Thyroid gland (tissue), 4 donors: Measurements from ENCODE around the gene EDEM3. TPM values are rescaled to one million over a fixed set of nuclear protein-coding genes. Genes with fewer than 3 reads are reported as not detected.

Experiments used
- DNase-seq, 2 donors: peaks; one replicate each; pipeline ENCODE4 v3.0.0-alpha.2; 2019
- H3K27ac ChIP-seq, 3 donors: fragments of 200-600 bp; sonication (generic); 1 replicate in 2 of 3; 2 replicates in 1 of 3; pipeline ENCODE4 v1.5.1; 2016 to 2019; ENCODE audit warnings: mild to moderate bottlenecking in 1 of 3, moderate library complexity in 1 of 3
- H3K27me3 ChIP-seq: fragments of 200-600 bp; sonication (generic); one replicate; pipeline ENCODE4 v1.5.1; 2019
- H3K36me3 ChIP-seq, 2 donors: fragments of 200-600 bp; sonication (generic); one replicate each; pipeline ENCODE4 v1.5.1; 2016 to 2019
- H3K4me1 ChIP-seq, 2 donors: fragments of 200-600 bp; sonication (generic); one replicate each; pipeline ENCODE4 v1.5.1; 2017 to 2019
- H3K4me3 ChIP-seq, 3 donors: fragments of 200-600 bp; sonication (generic); replicated peaks in 1 of 3; 1 replicate in 2 of 3; 2 replicates in 1 of 3; pipeline ENCODE4 v1.5.1; 2016; ENCODE audit warnings: mild to moderate bottlenecking in 1 of 3
- H3K9me3 ChIP-seq: fragments of 200-600 bp; sonication (generic); one replicate; pipeline ENCODE4 v1.5.1; 2017
- POLR2A ChIP-seq, 2 donors: fragments of 450-650 bp; IDR thresholded peaks; one replicate each; pipeline ENCODE4 v1.6.1; 2017; ENCODE audit warnings: antibody characterized with exemption in 2 of 2, mild to moderate bottlenecking in 2 of 2, moderate library complexity in 1 of 2
- WGBS, 2 donors: methylation state at CpG; one replicate each; pipeline ENCODE4 v1.1.5; 2017; 5-methylcytosine and 5-hydroxymethylcytosine counted together
- intact Hi-C: fragments of 100-400 bp; cut with DNase I; formaldehyde crosslinking; loops from one replicate; pipeline ENCODE4 v1.15.1; 2023
- total RNA-seq, 4 donors: library from RNA; depleted of rRNA; stranded (reverse); fragments of >200 nt; gene quantifications; one replicate each; pipeline ENCODE4 v1.2.3, GENCODE V29; 2016
- TF ChIP-seq, protein P1 (sequence below), 6 experiments: fragments of 200-600 bp in 3 of 6; fragments of 450-650 bp in 3 of 6; sonication (generic) in 3 of 6; IDR thresholded peaks; one replicate each; pipeline ENCODE4 v1.5.1; 2016 to 2019; ENCODE audit warnings: antibody characterized with exemption in 6 of 6, mild to moderate bottlenecking in 2 of 6, inconsistent platforms in 1 of 6, moderate library complexity in 1 of 6

The EDEM3 gene
- total RNA-seq, 4 donors from 2014 or later, result 29.3 to 43.0 (median 35.9) TPM

- H3K9me3 ChIP-seq, result no peaks in the 10 kb centered on the region
- H3K36me3 ChIP-seq, result no peaks in the 10 kb centered on the region
- 74 to 92% methylated on average over 10 to 15 of the region's 15 CpGs for WGBS, 2 donors
- no peak for TF ChIP-seq POLR2A (IDR thresholded peaks at IDR 0.05)
- TF ChIP-seq, protein P1, sequence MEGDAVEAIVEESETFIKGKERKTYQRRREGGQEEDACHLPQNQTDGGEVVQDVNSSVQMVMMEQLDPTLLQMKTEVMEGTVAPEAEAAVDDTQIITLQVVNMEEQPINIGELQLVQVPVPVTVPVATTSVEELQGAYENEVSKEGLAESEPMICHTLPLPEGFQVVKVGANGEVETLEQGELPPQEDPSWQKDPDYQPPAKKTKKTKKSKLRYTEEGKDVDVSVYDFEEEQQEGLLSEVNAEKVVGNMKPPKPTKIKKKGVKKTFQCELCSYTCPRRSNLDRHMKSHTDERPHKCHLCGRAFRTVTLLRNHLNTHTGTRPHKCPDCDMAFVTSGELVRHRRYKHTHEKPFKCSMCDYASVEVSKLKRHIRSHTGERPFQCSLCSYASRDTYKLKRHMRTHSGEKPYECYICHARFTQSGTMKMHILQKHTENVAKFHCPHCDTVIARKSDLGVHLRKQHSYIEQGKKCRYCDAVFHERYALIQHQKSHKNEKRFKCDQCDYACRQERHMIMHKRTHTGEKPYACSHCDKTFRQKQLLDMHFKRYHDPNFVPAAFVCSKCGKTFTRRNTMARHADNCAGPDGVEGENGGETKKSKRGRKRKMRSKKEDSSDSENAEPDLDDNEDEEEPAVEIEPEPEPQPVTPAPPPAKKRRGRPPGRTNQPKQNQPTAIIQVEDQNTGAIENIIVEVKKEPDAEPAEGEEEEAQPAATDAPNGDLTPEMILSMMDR (IDR thresholded peaks at IDR 0.05), result no peak
- no peak overlapping the region for H3K4me3 ChIP-seq
- H3K4me1 ChIP-seq, result peaks cover 0 to 10% of the 10 kb centered on the region in 2 donors
- H3K27ac ChIP-seq, result no peak overlapping the region
- H3K27me3 ChIP-seq, result no peaks in the 10 kb centered on the region
- no peak for DNase-seq
- intact Hi-C loops, result loop anchor here (10.0 kb wide), 2 partner anchors 440 to 590 kb away; no protein-coding TSS in a partner anchor
These were observed 90.0 kb downstream of the EDEM3 start for GRCh38 chr1:184664661-184665060.

DNA sequence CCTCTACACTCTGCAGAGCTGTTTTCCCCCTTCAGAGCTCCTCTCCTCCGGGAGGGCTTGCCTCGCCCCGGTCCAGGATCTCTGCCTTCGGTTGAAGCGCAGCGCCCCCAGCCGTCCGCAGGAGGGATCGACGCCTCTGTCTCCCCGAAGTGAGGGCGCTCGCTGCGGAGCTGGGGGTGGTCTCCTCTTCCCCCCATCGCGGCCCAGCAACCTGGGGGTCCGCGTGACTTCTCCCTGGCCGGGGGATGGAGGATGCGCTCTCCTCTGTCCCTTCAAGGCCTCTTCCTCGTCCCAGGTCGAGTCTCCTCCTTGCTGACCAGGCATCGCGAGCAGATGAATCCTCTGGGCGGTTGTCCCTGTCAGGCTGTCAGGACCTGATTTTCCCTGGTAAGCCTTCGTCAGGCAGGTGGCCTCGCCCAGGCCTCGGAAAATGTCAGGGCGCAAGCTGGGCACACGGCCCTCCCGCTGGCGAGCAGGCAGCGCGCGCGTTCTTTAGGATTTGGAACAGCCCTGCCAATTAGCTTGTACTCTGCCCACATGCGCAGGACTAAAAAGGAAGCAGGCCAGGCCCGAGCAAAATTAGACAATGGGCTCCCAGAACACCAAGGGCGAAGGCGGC is 90.5 kb downstream of the EDEM3 start:
- TF ChIP-seq, protein P1 (IDR thresholded peaks at IDR 0.05), result peak; percentile 75 to 94 (median 84)
- TF ChIP-seq POLR2A (IDR thresholded peaks at IDR 0.05), result no peak

DNA sequence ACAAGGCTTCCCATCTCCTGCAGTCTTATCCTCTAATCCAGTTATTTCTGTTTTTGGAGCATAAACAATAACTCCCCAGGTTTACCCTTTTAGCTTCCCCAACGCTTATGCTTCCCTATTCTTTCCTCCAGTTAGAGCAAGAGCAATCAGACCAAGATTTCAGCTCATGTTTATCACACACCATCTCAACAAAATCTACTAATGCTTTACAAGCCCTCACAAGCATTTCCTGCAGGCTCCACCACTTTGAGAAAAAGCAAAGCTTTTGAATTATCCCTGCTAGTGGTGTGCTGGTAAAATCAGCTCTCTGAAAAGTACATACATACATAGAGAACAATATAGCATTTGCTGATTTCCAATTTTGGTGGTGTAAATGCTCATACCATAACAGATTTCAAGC is 92.9 kb downstream of the EDEM3 start:
- TF ChIP-seq, protein P1 (IDR thresholded peaks at IDR 0.05), result no peak
- TF ChIP-seq POLR2A (IDR thresholded peaks at IDR 0.05), result no peak
- Histone ChIP-seq H3K4me1 (peaks cover 0 to 10% of the 10 kb centered on the region in 2 donors), H3K9me3 (no peaks in the 10 kb centered on the region), H3K27ac (no peak overlapping the region), H3K4me3 (no peak overlapping the region), H3K36me3 (no peaks in the 10 kb centered on the region), H3K27me3 (no peaks in the 10 kb centered on the region)
- 59 to 87% methylated on average over 1 of the region's 1 CpG for WGBS, 2 donors
- DNase-seq, result no peak
- intact Hi-C loops, result loop anchor here (10.0 kb wide), 2 partner anchors 437 to 587 kb away; no protein-coding TSS in a partner anchor

More for the DNA sequence above, 90.5 kb downstream of the EDEM3 start:
- Histone ChIP-seq H3K36me3 (no peaks in the 10 kb centered on the region), H3K4me1 (peaks cover 0 to 10% of the 10 kb centered on the region in 2 donors), H3K4me3 (peak overlapping the region in 1 of 3 donors; percentile 6), H3K9me3 (no peaks in the 10 kb centered on the region), H3K27me3 (no peaks in the 10 kb centered on the region), H3K27ac (no peak overlapping the region)
- intact Hi-C loops, result loop anchor here (10.0 kb wide), 2 partner anchors 439 to 589 kb away; no protein-coding TSS in a partner anchor
- WGBS, 2 donors, result 20 to 23% methylated on average over 14 to 34 of the region's 40 CpGs
- DNase-seq, result peak; percentile 73 to 76

DNA sequence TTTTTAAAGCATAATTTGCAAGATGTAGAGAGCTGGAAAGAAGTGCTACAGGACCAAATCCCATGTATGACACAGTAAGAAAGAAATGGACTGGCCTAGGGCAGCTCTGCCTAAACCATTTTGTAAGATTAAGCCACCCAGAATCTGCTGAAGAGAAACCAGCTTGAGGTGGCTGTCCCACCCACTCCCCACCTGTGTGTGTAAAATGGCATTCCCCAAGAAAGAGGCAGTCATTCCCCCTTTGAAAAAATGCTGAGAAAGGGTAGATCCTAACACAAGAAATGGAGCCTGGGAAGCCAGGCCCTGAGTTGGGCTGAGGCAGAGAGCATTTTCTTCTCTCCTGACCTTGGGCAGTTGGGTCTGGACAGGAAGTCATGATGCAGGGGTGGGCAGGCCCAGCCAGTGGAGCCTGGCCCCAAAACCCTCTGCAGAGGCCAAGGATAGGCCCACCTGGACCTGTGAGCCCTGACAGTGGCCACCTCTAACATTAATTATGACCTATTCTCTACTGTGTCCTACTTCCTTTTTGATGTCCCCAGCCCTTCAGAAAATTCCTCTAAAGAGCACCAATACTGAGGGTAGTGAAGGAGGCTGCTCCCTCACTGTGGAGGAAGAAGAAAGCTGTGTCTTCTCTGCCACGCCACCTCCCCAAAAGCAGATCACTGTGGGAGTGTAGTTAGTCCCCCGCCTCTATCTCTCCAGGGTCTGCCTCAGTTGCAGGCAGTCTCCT is 94.0 kb downstream of the EDEM3 start:
- Histone ChIP-seq H3K4me1 (peaks cover 0 to 10% of the 10 kb centered on the region in 2 donors), H3K4me3 (no peak overlapping the region), H3K36me3 (no peaks in the 10 kb centered on the region), H3K27ac (no peak overlapping the region), H3K9me3 (no peaks in the 10 kb centered on the region), H3K27me3 (no peaks in the 10 kb centered on the region)
- intact Hi-C loops, result loop anchor here (10.0 kb wide), 2 partner anchors 436 to 586 kb away; no protein-coding TSS in a partner anchor
- WGBS, 2 donors, result 94% methylated on average over 2 of the region's 2 CpGs
- no peak for DNase-seq
- no peak for TF ChIP-seq POLR2A (IDR thresholded peaks at IDR 0.05)
- TF ChIP-seq, protein P1 (IDR thresholded peaks at IDR 0.05), result no peak

- Histone ChIP-seq H3K4me1 (no peaks in the 10 kb centered on the region), H3K27me3 (no peaks in the 10 kb centered on the region), H3K36me3 (no peaks in the 10 kb centered on the region), H3K27ac (no peak overlapping the region), H3K9me3 (no peaks in the 10 kb centered on the region), H3K4me3 (no peak overlapping the region)
- intact Hi-C loops, result no loop called here
- TF ChIP-seq POLR2A (IDR thresholded peaks at IDR 0.05), result no peak
- TF ChIP-seq, protein P1 (IDR thresholded peaks at IDR 0.05), result no peak
- no peak for DNase-seq
- WGBS, 2 donors, result 97 to 99% methylated on average over 2 of the region's 2 CpGs
These were observed 96.6 kb downstream of the EDEM3 start for GRCh38 chr1:184658055-184658454.
